ENCODE results near the gene CDKL1. TPM values are rescaled to one million over a fixed set of nuclear protein-coding genes. Genes with fewer than 3 reads are reported as not detected.
"Not testable (repeated sequence)": the region's sequence is repeated elsewhere in the genome, so short reads cannot be mapped to it uniquely, and the experiment has no call there.

CDKL1 gene
- total RNA-seq, 1 donor from 2014 or later = 8.2 TPM

GRCh38 chr14:50387548-50387947, 9.1 kb downstream of the CDKL1 start:
- ATAC-seq = no peak

GRCh38 chr14:50383618-50384225, 13.0 kb downstream of the CDKL1 start:
- ATAC-seq = no peak

- ATAC-seq = no peak
Observed at GRCh38 chr14:50381823-50382287, 14.8 kb downstream of the CDKL1 start.

- no peak for ATAC-seq
Observed at GRCh38 chr14:50381008-50381407, 15.7 kb downstream of the CDKL1 start.

GRCh38 chr14:50380455-50380854, 16.2 kb downstream of the CDKL1 start:
- no peak for ATAC-seq

- peak; percentile 62 for ATAC-seq
Observed at GRCh38 chr14:50379563-50379962, 17.1 kb downstream of the CDKL1 start.

- ATAC-seq = no peak
Observed at GRCh38 chr14:50377550-50378085, 19.1 kb downstream of the CDKL1 start.

- no peak for ATAC-seq
Observed at GRCh38 chr14:50375760-50376159, 20.9 kb downstream of the CDKL1 start.

- ATAC-seq = no peak
Observed at GRCh38 chr14:50373959-50374358, 22.7 kb downstream of the CDKL1 start.

- no peak for ATAC-seq
Observed at GRCh38 chr14:50371546-50371945, 25.1 kb downstream of the CDKL1 start.

GRCh38 chr14:50366589-50366988, 30.1 kb downstream of the CDKL1 start:
- ATAC-seq = no peak

- no peak for ATAC-seq
Observed at GRCh38 chr14:50366115-50366514, 30.6 kb downstream of the CDKL1 start.

GRCh38 chr14:50365572-50365971, 31.1 kb downstream of the CDKL1 start:
- not testable (repeated sequence) for ATAC-seq

GRCh38 chr14:50364792-50365191, 31.9 kb downstream of the CDKL1 start:
- ATAC-seq = peak; percentile 48

- peak; percentile 74 for ATAC-seq
Observed at GRCh38 chr14:50363714-50364111, 33.0 kb downstream of the CDKL1 start.

- ATAC-seq = no peak
Observed at GRCh38 chr14:50362764-50363713, 33.6 kb downstream of the CDKL1 start.

GRCh38 chr14:50361473-50362403, 34.9 kb downstream of the CDKL1 start:
- ATAC-seq = peak; percentile 70

GRCh38 chr14:50360851-50361250, 35.8 kb downstream of the CDKL1 start:
- peak; percentile 79 for ATAC-seq

GRCh38 chr14:50360093-50360492, 36.6 kb downstream of the CDKL1 start:
- no peak for ATAC-seq

GRCh38 chr14:50359631-50360030, 37.0 kb downstream of the CDKL1 start:
- ATAC-seq = no peak

- ATAC-seq = no peak
Observed at GRCh38 chr14:50357753-50358395, 38.8 kb downstream of the CDKL1 start.

- no peak for ATAC-seq
Observed at GRCh38 chr14:50357124-50357523, 39.6 kb downstream of the CDKL1 start.

All from esophagus mucosa (tissue), 1 donor.